ENCODE data around the gene RNF222. TPM values are rescaled to one million over a fixed set of nuclear protein-coding genes. Genes with fewer than 3 reads are reported as not detected.

The RNF222 gene
- total and polyA plus RNA-seq, 2 donors (not counting 1 experiment from before 2014, with no cell fraction given) = 3.0 TPM; not detected in 1

- WGBS (ENCODE audit: insufficient coverage) = 91% methylated on average over 5 of the region's 7 CpGs
Observed at GRCh38 chr17:8372422-8372821, 25.2 kb downstream of the RNF222 start.

GRCh38 chr17:8371786-8372185 lies 25.8 kb downstream of the RNF222 start:
- TF ChIP-seq EZH2 (IDR thresholded peaks at IDR 0.05; ENCODE audit: borderline replicate concordance, insufficient read depth, low read depth, low read length, poor library complexity, severe bottlenecking) (no peak), CTCF (IDR thresholded peaks at IDR 0.05) (no peak)
- Histone ChIP-seq H3K4me2 (replicated peaks; ENCODE audit: low read depth, low read length, poor library complexity, severe bottlenecking) (no peak overlapping the region), H3K4me1 (ENCODE audit: control insufficient read depth in 2 of 2, insufficient read depth in 2 of 2, low read length in 2 of 2) (peaks cover 22 to 26% of the 10 kb centered on the region in 2 donors), H3K27me3 (replicated peaks in 1 of 4; ENCODE audit: control extremely low read depth in 1 of 4, control insufficient read depth in 3 of 4, insufficient read depth in 4 of 4, low read length in 3 of 4) (no peaks in the 10 kb centered on the region), H3K27ac (ENCODE audit: low read length in 2 of 2) (no peak overlapping the region), H3K9ac (ENCODE audit: low read length) (no peak overlapping the region), H3K9me3 (ENCODE audit: control extremely low read depth in 1 of 3, control insufficient read depth in 2 of 3, insufficient read depth in 1 of 3, low read length in 2 of 3) (no peaks in the 10 kb centered on the region), H3K36me3 (replicated peaks in 1 of 2; ENCODE audit: control extremely low read depth in 1 of 2, control insufficient read depth in 1 of 2, extremely low read depth in 1 of 2, insufficient read depth in 2 of 2, low read length in 1 of 2) (peaks cover 1 to 14% of the 10 kb centered on the region in 2 experiments), H4K20me1 (ENCODE audit: control insufficient read depth, insufficient read depth, low read length, poor library complexity, severe bottlenecking) (peaks cover under 1% of the 10 kb centered on the region), H3K4me3 (ENCODE audit: control extremely low read depth in 1 of 5, extremely low read depth in 1 of 5, insufficient read depth in 1 of 5, low read depth in 2 of 5, low read length in 4 of 5) (no peak overlapping the region), H3K79me2 (ENCODE audit: control insufficient read depth, insufficient read depth, low read length) (peaks cover 14% of the 10 kb centered on the region), H2AFZ (ENCODE audit: insufficient read depth, low read depth, low read length, poor library complexity, severe bottlenecking) (no peak overlapping the region)
- H3K4me3 Mint-ChIP-seq = no peak overlapping the region
- intact Hi-C loops (cut with micrococcal nuclease) = no loop called here
- peaks cover 32% of the 10 kb centered on the region for H3K4me1 Mint-ChIP-seq
- H3K27me3 Mint-ChIP-seq = no peaks in the 10 kb centered on the region
- H3K9me3 Mint-ChIP-seq (ENCODE audit: insufficient read depth) = no peaks in the 10 kb centered on the region
- no peak for ATAC-seq (ENCODE audit: low read depth)
- H3K27ac Mint-ChIP-seq = no peak overlapping the region
- POLR2A ChIA-PET = no interaction called here
- no peak for DNase-seq
- CTCF ChIA-PET = no interaction called here
- WGBS (ENCODE audit: insufficient coverage) = 97% methylated on average over 3 of the region's 4 CpGs

More at GRCh38 chr17:8372422-8372821, 25.2 kb downstream of the RNF222 start:
- Histone ChIP-seq H3K4me1 (ENCODE audit: control insufficient read depth in 2 of 2, insufficient read depth in 2 of 2, low read length in 2 of 2) (peaks cover 26 to 30% of the 10 kb centered on the region in 2 donors), H4K20me1 (ENCODE audit: control insufficient read depth, insufficient read depth, low read length, poor library complexity, severe bottlenecking) (peaks cover 7% of the 10 kb centered on the region), H3K27ac (ENCODE audit: low read length in 2 of 2) (no peak overlapping the region), H2AFZ (ENCODE audit: insufficient read depth, low read depth, low read length, poor library complexity, severe bottlenecking) (no peak overlapping the region), H3K4me3 (ENCODE audit: control extremely low read depth in 1 of 5, extremely low read depth in 1 of 5, insufficient read depth in 1 of 5, low read depth in 2 of 5, low read length in 4 of 5) (no peak overlapping the region), H3K9ac (ENCODE audit: low read length) (no peak overlapping the region), H3K79me2 (ENCODE audit: control insufficient read depth, insufficient read depth, low read length) (peaks cover 14% of the 10 kb centered on the region), H3K36me3 (replicated peaks in 1 of 2; ENCODE audit: control extremely low read depth in 1 of 2, control insufficient read depth in 1 of 2, extremely low read depth in 1 of 2, insufficient read depth in 2 of 2, low read length in 1 of 2) (peaks cover 1 to 20% of the 10 kb centered on the region in 2 experiments), H3K4me2 (replicated peaks; ENCODE audit: low read depth, low read length, poor library complexity, severe bottlenecking) (no peak overlapping the region), H3K9me3 (ENCODE audit: control extremely low read depth in 1 of 3, control insufficient read depth in 2 of 3, insufficient read depth in 1 of 3, low read length in 2 of 3) (no peaks in the 10 kb centered on the region), H3K27me3 (replicated peaks in 1 of 4; ENCODE audit: control extremely low read depth in 1 of 4, control insufficient read depth in 3 of 4, insufficient read depth in 4 of 4, low read length in 3 of 4) (no peaks in the 10 kb centered on the region)
- ChIA-PET CTCF (no interaction called here), POLR2A (no interaction called here)
- intact Hi-C loops (cut with micrococcal nuclease) = no loop called here
- no peaks in the 10 kb centered on the region for H3K9me3 Mint-ChIP-seq (ENCODE audit: insufficient read depth)
- H3K4me3 Mint-ChIP-seq = no peak overlapping the region
- H3K27me3 Mint-ChIP-seq = no peaks in the 10 kb centered on the region
- no peak overlapping the region for H3K27ac Mint-ChIP-seq
- DNase-seq = no peak
- TF ChIP-seq EZH2 (IDR thresholded peaks at IDR 0.05; ENCODE audit: borderline replicate concordance, insufficient read depth, low read depth, low read length, poor library complexity, severe bottlenecking) = no peak
- TF ChIP-seq CTCF (IDR thresholded peaks at IDR 0.05) = no peak
- no peak for ATAC-seq (ENCODE audit: low read depth)
- peaks cover 37% of the 10 kb centered on the region for H3K4me1 Mint-ChIP-seq

All from B cell (primary cell).